CD4-positive, CD25-positive, alpha-beta regulatory T cell (primary cell): ENCODE results near the gene CD6. TPM values are rescaled to one million over a fixed set of nuclear protein-coding genes. Genes with fewer than 3 reads are reported as not detected.
A peak's percentile ranks its signal among the peaks of the same experiment; 100 is the strongest.

Experiments used
- ATAC-seq, 2 donors: fragments of 150-1000 bp; cut with Tn5 transposase; one replicate each; pipeline ENCODE4 v1.10.0; 2021; ENCODE audit warnings: low read depth in 2 of 2, moderate number of reproducible peaks in 2 of 2, moderate library complexity in 1 of 2
- DNase-seq, 3 donors: peaks; one replicate each; pipeline versions ENCODE4 v3.0.0 to v3.0.0-alpha.2; 2012 to 2022; ENCODE audit warnings: mixed read lengths in 1 of 3
- H3K27ac ChIP-seq: one replicate; pipeline ENCODE4 v1.7.0; 2013; ENCODE audit warnings: mild to moderate bottlenecking, low read length; ENCODE audit not compliant: insufficient read depth, poor library complexity, severe bottlenecking
- H3K27me3 ChIP-seq: one replicate; pipeline ENCODE4 v1.7.0; 2013; ENCODE audit warnings: low read length; ENCODE audit not compliant: control insufficient read depth, insufficient read depth
- H3K36me3 ChIP-seq: one replicate; pipeline ENCODE4 v1.7.0; 2013; ENCODE audit warnings: mild to moderate bottlenecking, low read length, moderate library complexity; ENCODE audit not compliant: control insufficient read depth, insufficient read depth
- H3K4me1 ChIP-seq: 2 replicates; pipeline ENCODE4 v1.7.0; 2013; ENCODE audit warnings: mild to moderate bottlenecking, low read length; ENCODE audit not compliant: insufficient read depth, control insufficient read depth, poor library complexity, severe bottlenecking
- H3K4me3 ChIP-seq: one replicate; pipeline ENCODE4 v1.7.0; 2013; ENCODE audit warnings: low read depth, mild to moderate bottlenecking, low read length, moderate library complexity
- H3K9me3 ChIP-seq, 2 experiments: 1 replicate in 1 of 2; 2 replicates in 1 of 2; pipeline ENCODE4 v1.7.0; 2013; ENCODE audit warnings: low read length in 2 of 2, mild to moderate bottlenecking in 1 of 2, moderate library complexity in 1 of 2; ENCODE audit not compliant: control insufficient read depth in 2 of 2
- H3K27ac Mint-ChIP-seq, 3 donors: one replicate each; pipeline ENCODE4 v1.8.0; 2020 to 2022; ENCODE audit warnings: mild to moderate bottlenecking in 3 of 3, mixed read lengths in 3 of 3, moderate library complexity in 2 of 3
- H3K27me3 Mint-ChIP-seq: one replicate; pipeline ENCODE4 v1.8.0; 2022; ENCODE audit warnings: mild to moderate bottlenecking, mixed read lengths
- H3K36me3 Mint-ChIP-seq: one replicate; pipeline ENCODE4 v1.8.0; 2020; ENCODE audit warnings: mixed read lengths
- H3K4me1 Mint-ChIP-seq, 4 donors: one replicate each; pipeline ENCODE4 v1.8.0; 2020 to 2022; ENCODE audit warnings: mixed read lengths in 4 of 4, mild to moderate bottlenecking in 1 of 4
- H3K4me3 Mint-ChIP-seq, 4 donors: one replicate each; pipeline ENCODE4 v1.8.0; 2020 to 2022; ENCODE audit warnings: mild to moderate bottlenecking in 4 of 4, mixed read lengths in 4 of 4, moderate library complexity in 3 of 4
- H3K9me3 Mint-ChIP-seq, 7 donors: one replicate each; pipeline ENCODE4 v1.8.0; 2020 to 2022; ENCODE audit warnings: mixed read lengths in 7 of 7, mild to moderate bottlenecking in 3 of 7, moderate library complexity in 2 of 7
- polyA plus RNA-seq, 4 donors: library from polyadenylated mRNA; unstranded; fragments of 300-500 nt; fragmentation: Illumina TruSeq; gene quantifications; one replicate each; pipeline ENCODE4 v1.2.3, GENCODE V29; 2021
- total RNA-seq: library from RNA; stranded (reverse); gene quantifications from one replicate; pipeline ENCODE4 v1.2.3, GENCODE V29; 2022

Gene CD6
- total and polyA plus RNA-seq, 5 donors from 2014 or later, result 108 to 398 (median 138) TPM

GRCh38 chr11:60932605-60933356 lies 38.7 kb upstream of the CD6 start:
- H3K4me3 Mint-ChIP-seq, result no peak overlapping the region
- H3K4me1 Mint-ChIP-seq, result no peaks in the 10 kb centered on the region
- no peaks in the 10 kb centered on the region for H3K36me3 ChIP-seq
- ATAC-seq (peak in 1 of 2 donors; percentile 35), DNase-seq (no peak)
- H3K27me3 ChIP-seq, result peaks cover 3% of the 10 kb centered on the region
- no peak overlapping the region for H3K4me3 ChIP-seq
- H3K4me1 ChIP-seq, result no peaks in the 10 kb centered on the region
- peaks cover 0 to 2% (median 0%) of the 10 kb centered on the region in 7 donors for H3K9me3 Mint-ChIP-seq
- H3K36me3 Mint-ChIP-seq, result no peaks in the 10 kb centered on the region
- peaks cover 4% of the 10 kb centered on the region for H3K27me3 Mint-ChIP-seq
- peak overlapping the region in 1 of 3 donors; percentile 77 for H3K27ac Mint-ChIP-seq
- no peaks in the 10 kb centered on the region for H3K9me3 ChIP-seq
- H3K27ac ChIP-seq, result no peak overlapping the region

GRCh38 chr11:60933416-60934123 lies 37.9 kb upstream of the CD6 start:
- Mint-ChIP-seq H3K4me3 (no peak overlapping the region), H3K9me3 (peaks cover 0 to 2% (median 0%) of the 10 kb centered on the region in 7 donors), H3K36me3 (no peaks in the 10 kb centered on the region), H3K4me1 (no peaks in the 10 kb centered on the region), H3K27ac (no peak overlapping the region), H3K27me3 (peaks cover 4% of the 10 kb centered on the region)
- ATAC-seq (no peak), DNase-seq (no peak)
- no peaks in the 10 kb centered on the region for H3K9me3 ChIP-seq
- no peak overlapping the region for H3K4me3 ChIP-seq
- no peaks in the 10 kb centered on the region for H3K36me3 ChIP-seq
- H3K27me3 ChIP-seq, result peaks cover 3% of the 10 kb centered on the region
- no peaks in the 10 kb centered on the region for H3K4me1 ChIP-seq
- H3K27ac ChIP-seq, result no peak overlapping the region

GRCh38 chr11:60934124-60934789 lies 37.2 kb upstream of the CD6 start:
- Mint-ChIP-seq H3K27ac (no peak overlapping the region), H3K27me3 (peaks cover 4% of the 10 kb centered on the region), H3K9me3 (peaks cover 0 to 2% (median 0%) of the 10 kb centered on the region in 7 donors), H3K36me3 (no peaks in the 10 kb centered on the region), H3K4me3 (no peak overlapping the region), H3K4me1 (no peaks in the 10 kb centered on the region)
- peaks cover 3% of the 10 kb centered on the region for H3K27me3 ChIP-seq
- H3K4me1 ChIP-seq, result no peaks in the 10 kb centered on the region
- no peak overlapping the region for H3K27ac ChIP-seq
- H3K36me3 ChIP-seq, result no peaks in the 10 kb centered on the region
- H3K9me3 ChIP-seq, result no peaks in the 10 kb centered on the region
- DNase-seq, result no peak
- ATAC-seq, result no peak
- no peak overlapping the region for H3K4me3 ChIP-seq

GRCh38 chr11:60934790-60935605 lies 36.5 kb upstream of the CD6 start:
- Histone ChIP-seq H3K27ac (no peak overlapping the region), H3K36me3 (no peaks in the 10 kb centered on the region), H3K27me3 (no peaks in the 10 kb centered on the region), H3K9me3 (no peaks in the 10 kb centered on the region), H3K4me3 (no peak overlapping the region), H3K4me1 (no peaks in the 10 kb centered on the region)
- peaks cover 0 to 2% (median 0%) of the 10 kb centered on the region in 7 donors for H3K9me3 Mint-ChIP-seq
- no peak for ATAC-seq
- no peak for DNase-seq
- no peak overlapping the region for H3K4me3 Mint-ChIP-seq
- H3K4me1 Mint-ChIP-seq, result no peaks in the 10 kb centered on the region
- no peaks in the 10 kb centered on the region for H3K36me3 Mint-ChIP-seq
- peak overlapping the region in 1 of 3 donors; percentile 60 for H3K27ac Mint-ChIP-seq
- H3K27me3 Mint-ChIP-seq, result peaks cover 4% of the 10 kb centered on the region

GRCh38 chr11:60935676-60936442 lies 35.6 kb upstream of the CD6 start:
- H3K27me3 Mint-ChIP-seq, result peaks cover 2% of the 10 kb centered on the region
- H3K9me3 Mint-ChIP-seq, result peaks cover 0 to 2% (median 0%) of the 10 kb centered on the region in 7 donors
- Histone ChIP-seq H3K27ac (no peak overlapping the region), H3K27me3 (no peaks in the 10 kb centered on the region), H3K4me3 (no peak overlapping the region), H3K9me3 (no peaks in the 10 kb centered on the region), H3K36me3 (no peaks in the 10 kb centered on the region), H3K4me1 (no peaks in the 10 kb centered on the region)
- H3K4me3 Mint-ChIP-seq, result no peak overlapping the region
- no peak for ATAC-seq
- no peaks in the 10 kb centered on the region for H3K36me3 Mint-ChIP-seq
- no peak overlapping the region for H3K27ac Mint-ChIP-seq
- DNase-seq, result no peak
- no peaks in the 10 kb centered on the region for H3K4me1 Mint-ChIP-seq

- H3K27me3 ChIP-seq, result no peaks in the 10 kb centered on the region
- no peak for DNase-seq
- no peaks in the 10 kb centered on the region for H3K9me3 ChIP-seq
- no peaks in the 10 kb centered on the region for H3K36me3 ChIP-seq
- H3K4me3 Mint-ChIP-seq, result no peak overlapping the region
- no peak overlapping the region for H3K27ac Mint-ChIP-seq
- H3K27me3 Mint-ChIP-seq, result no peaks in the 10 kb centered on the region
- H3K4me1 ChIP-seq, result no peaks in the 10 kb centered on the region
- H3K4me3 ChIP-seq, result no peak overlapping the region
- ATAC-seq, result no peak
- H3K27ac ChIP-seq, result no peak overlapping the region
- no peaks in the 10 kb centered on the region for H3K4me1 Mint-ChIP-seq
- no peaks in the 10 kb centered on the region for H3K36me3 Mint-ChIP-seq
- H3K9me3 Mint-ChIP-seq, result peaks cover 0 to 2% (median 0%) of the 10 kb centered on the region in 7 donors
These were observed 34.9 kb upstream of the CD6 start for GRCh38 chr11:60936467-60937143.
